ENCODE results near the gene IRF1.
"Not testable (repeated sequence)": the region's sequence is repeated elsewhere in the genome, so short reads cannot be mapped to it uniquely, and the experiment has no call there.

Gene IRF1

GRCh38 chr5:132490484-132491367 is at the start of gene IRF1:
TSS of gene IRF1 (minus strand) at chr5:132490773. CDS start at chr5:132489478, 1,295 bp downstream.
- no peaks in the 10 kb centered on the region for H3K9me3 ChIP-seq (ENCODE audit: control insufficient read depth, insufficient read depth, low read length)
- peaks cover 33% of the 10 kb centered on the region for H3K27me3 ChIP-seq (ENCODE audit: control insufficient read depth, insufficient read depth, low read length)
- H3K4me1 ChIP-seq (ENCODE audit: control insufficient read depth, insufficient read depth, low read length) = peaks cover 13% of the 10 kb centered on the region
- H3K9ac ChIP-seq (ENCODE audit: low read depth, low read length) = peak within 1 kb of the TSS; percentile 88
- H3K36me3 ChIP-seq (ENCODE audit: control insufficient read depth, insufficient read depth, low read length) = peaks cover 13% of the 10 kb centered on the region
- peak within 1 kb of the TSS; percentile 80 for H3K4me3 ChIP-seq (ENCODE audit: low read depth, low read length)

GRCh38 chr5:132540149-132540548 is 49.6 kb upstream of the IRF1 start:
- Histone ChIP-seq H3K4me1 (ENCODE audit: control insufficient read depth, insufficient read depth, low read length) (no peaks in the 10 kb centered on the region), H3K27me3 (ENCODE audit: control insufficient read depth, insufficient read depth, low read length) (no peaks in the 10 kb centered on the region), H3K36me3 (ENCODE audit: control insufficient read depth, insufficient read depth, low read length) (no peaks in the 10 kb centered on the region), H3K9me3 (ENCODE audit: control insufficient read depth, insufficient read depth, low read length) (no peaks in the 10 kb centered on the region), H3K9ac (ENCODE audit: low read depth, low read length) (no peak overlapping the region), H3K4me3 (ENCODE audit: low read depth, low read length) (no peak overlapping the region)

- Histone ChIP-seq H3K27me3 (ENCODE audit: control insufficient read depth, insufficient read depth, low read length) (no peaks in the 10 kb centered on the region), H3K9ac (ENCODE audit: low read depth, low read length) (no peak overlapping the region), H3K4me3 (ENCODE audit: low read depth, low read length) (no peak overlapping the region), H3K36me3 (ENCODE audit: control insufficient read depth, insufficient read depth, low read length) (no peaks in the 10 kb centered on the region), H3K9me3 (ENCODE audit: control insufficient read depth, insufficient read depth, low read length) (no peaks in the 10 kb centered on the region), H3K4me1 (ENCODE audit: control insufficient read depth, insufficient read depth, low read length) (no peaks in the 10 kb centered on the region)
These were observed 49.1 kb upstream of the IRF1 start for GRCh38 chr5:132539716-132540115.

GRCh38 chr5:132530946-132531345 is 40.4 kb upstream of the IRF1 start:
- Histone ChIP-seq H3K4me1 (ENCODE audit: control insufficient read depth, insufficient read depth, low read length) (no peaks in the 10 kb centered on the region), H3K9me3 (ENCODE audit: control insufficient read depth, insufficient read depth, low read length) (no peaks in the 10 kb centered on the region), H3K36me3 (ENCODE audit: control insufficient read depth, insufficient read depth, low read length) (no peaks in the 10 kb centered on the region), H3K9ac (ENCODE audit: low read depth, low read length) (no peak overlapping the region), H3K4me3 (ENCODE audit: low read depth, low read length) (no peak overlapping the region), H3K27me3 (ENCODE audit: control insufficient read depth, insufficient read depth, low read length) (peaks cover 2% of the 10 kb centered on the region)

- Histone ChIP-seq H3K27me3 (ENCODE audit: control insufficient read depth, insufficient read depth, low read length) (peaks cover 2% of the 10 kb centered on the region), H3K9me3 (ENCODE audit: control insufficient read depth, insufficient read depth, low read length) (no peaks in the 10 kb centered on the region), H3K36me3 (ENCODE audit: control insufficient read depth, insufficient read depth, low read length) (no peaks in the 10 kb centered on the region), H3K9ac (ENCODE audit: low read depth, low read length) (no peak overlapping the region), H3K4me1 (ENCODE audit: control insufficient read depth, insufficient read depth, low read length) (no peaks in the 10 kb centered on the region), H3K4me3 (ENCODE audit: low read depth, low read length) (no peak overlapping the region)
These were observed 38.5 kb upstream of the IRF1 start for GRCh38 chr5:132528866-132529634.

- no peaks in the 10 kb centered on the region for H3K4me1 ChIP-seq (ENCODE audit: control insufficient read depth, insufficient read depth, low read length)
These were observed 37.4 kb upstream of the IRF1 start for GRCh38 chr5:132528021-132528420.

GRCh38 chr5:132526974-132527564 is 36.5 kb upstream of the IRF1 start:
- H3K4me3 ChIP-seq (ENCODE audit: low read depth, low read length) = no peak overlapping the region
- peak overlapping the region; percentile 18 for H3K9ac ChIP-seq (ENCODE audit: low read depth, low read length)
- no peaks in the 10 kb centered on the region for H3K4me1 ChIP-seq (ENCODE audit: control insufficient read depth, insufficient read depth, low read length)
- no peaks in the 10 kb centered on the region for H3K36me3 ChIP-seq (ENCODE audit: control insufficient read depth, insufficient read depth, low read length)
- H3K27me3 ChIP-seq (ENCODE audit: control insufficient read depth, insufficient read depth, low read length) = peaks cover 2% of the 10 kb centered on the region
- no peaks in the 10 kb centered on the region for H3K9me3 ChIP-seq (ENCODE audit: control insufficient read depth, insufficient read depth, low read length)

More at GRCh38 chr5:132528021-132528420, 37.4 kb upstream of the IRF1 start:
- no peaks in the 10 kb centered on the region for H3K9me3 ChIP-seq (ENCODE audit: control insufficient read depth, insufficient read depth, low read length)
- H3K4me3 ChIP-seq (ENCODE audit: low read depth, low read length) = no peak overlapping the region
- H3K27me3 ChIP-seq (ENCODE audit: control insufficient read depth, insufficient read depth, low read length) = peaks cover 2% of the 10 kb centered on the region
- H3K36me3 ChIP-seq (ENCODE audit: control insufficient read depth, insufficient read depth, low read length) = no peaks in the 10 kb centered on the region
- H3K9ac ChIP-seq (ENCODE audit: low read depth, low read length) = no peak overlapping the region

GRCh38 chr5:132526290-132526973 is 35.9 kb upstream of the IRF1 start:
- H3K4me1 ChIP-seq (ENCODE audit: control insufficient read depth, insufficient read depth, low read length) = no peaks in the 10 kb centered on the region
- no peaks in the 10 kb centered on the region for H3K9me3 ChIP-seq (ENCODE audit: control insufficient read depth, insufficient read depth, low read length)
- no peak overlapping the region for H3K4me3 ChIP-seq (ENCODE audit: low read depth, low read length)
- peak overlapping the region; percentile 18 for H3K9ac ChIP-seq (ENCODE audit: low read depth, low read length)
- H3K36me3 ChIP-seq (ENCODE audit: control insufficient read depth, insufficient read depth, low read length) = no peaks in the 10 kb centered on the region
- peaks cover 2% of the 10 kb centered on the region for H3K27me3 ChIP-seq (ENCODE audit: control insufficient read depth, insufficient read depth, low read length)

GRCh38 chr5:132525299-132525724 is 34.7 kb upstream of the IRF1 start:
- H3K4me1 ChIP-seq (ENCODE audit: control insufficient read depth, insufficient read depth, low read length) = no peaks in the 10 kb centered on the region
- peaks cover 2% of the 10 kb centered on the region for H3K27me3 ChIP-seq (ENCODE audit: control insufficient read depth, insufficient read depth, low read length)
- H3K9me3 ChIP-seq (ENCODE audit: control insufficient read depth, insufficient read depth, low read length) = no peaks in the 10 kb centered on the region
- no peak overlapping the region for H3K9ac ChIP-seq (ENCODE audit: low read depth, low read length)
- H3K4me3 ChIP-seq (ENCODE audit: low read depth, low read length) = no peak overlapping the region
- H3K36me3 ChIP-seq (ENCODE audit: control insufficient read depth, insufficient read depth, low read length) = no peaks in the 10 kb centered on the region

- not testable (repeated sequence) for H3K9ac ChIP-seq (ENCODE audit: low read depth, low read length); H3K4me3 ChIP-seq (ENCODE audit: low read depth, low read length); H3K4me1 ChIP-seq (ENCODE audit: control insufficient read depth, insufficient read depth, low read length); H3K36me3 ChIP-seq (ENCODE audit: control insufficient read depth, insufficient read depth, low read length); H3K9me3 ChIP-seq (ENCODE audit: control insufficient read depth, insufficient read depth, low read length); H3K27me3 ChIP-seq (ENCODE audit: control insufficient read depth, insufficient read depth, low read length)
These were observed 34.3 kb upstream of the IRF1 start for GRCh38 chr5:132524877-132525276.

GRCh38 chr5:132522067-132522466 is 31.5 kb upstream of the IRF1 start:
- not testable (repeated sequence) for H3K4me3 ChIP-seq (ENCODE audit: low read depth, low read length); H3K9me3 ChIP-seq (ENCODE audit: control insufficient read depth, insufficient read depth, low read length); H3K9ac ChIP-seq (ENCODE audit: low read depth, low read length); H3K27me3 ChIP-seq (ENCODE audit: control insufficient read depth, insufficient read depth, low read length); H3K36me3 ChIP-seq (ENCODE audit: control insufficient read depth, insufficient read depth, low read length); H3K4me1 ChIP-seq (ENCODE audit: control insufficient read depth, insufficient read depth, low read length)

Measured in iPS-15b (cell line).